ENCODE data around the gene RNF212. TPM values are rescaled to one million over a fixed set of nuclear protein-coding genes. Genes with fewer than 3 reads are reported as not detected.

RNF212 gene
- total RNA-seq, 2 donors from 2014 or later = 7.1 to 15.3 TPM

DNA sequence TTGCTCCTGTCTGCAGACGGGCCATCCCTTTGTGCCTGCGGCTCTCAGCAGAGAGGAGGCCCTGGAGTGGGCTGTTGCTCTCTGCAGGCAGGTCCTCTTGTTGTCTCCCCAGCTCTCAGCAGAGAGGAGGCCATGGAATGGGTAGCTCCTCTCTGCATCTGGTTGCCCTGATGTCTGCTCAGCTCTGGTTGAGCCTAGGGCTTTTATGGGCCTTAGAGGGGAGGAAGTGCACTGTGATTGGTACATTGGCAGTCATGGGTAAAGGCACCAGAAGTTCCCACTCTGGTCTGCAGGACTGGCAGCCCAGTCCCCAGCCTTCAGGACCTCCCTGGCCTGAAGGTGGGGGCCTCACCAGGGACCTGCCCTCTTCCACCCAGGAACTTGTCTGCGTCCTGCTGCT lies 37.5 kb upstream of the RNF212 start:
- no peaks in the 10 kb centered on the region for H3K9me3 ChIP-seq
- intact Hi-C loops (cut with DNase I) = no loop called here
- H3K36me3 ChIP-seq = no peaks in the 10 kb centered on the region
- H3K27ac ChIP-seq = no peak overlapping the region
- no peak for DNase-seq (ENCODE audit: low spot score)
- H3K4me3 ChIP-seq = no peak overlapping the region
- no peaks in the 10 kb centered on the region for H3K27me3 ChIP-seq (replicated peaks; ENCODE audit: insufficient read depth)
- H3K4me1 ChIP-seq (replicated peaks) = peaks cover 6% of the 10 kb centered on the region
- WGBS = 77% methylated on average over 3 of the region's 3 CpGs
- no peak for TF ChIP-seq POLR2AphosphoS5 (IDR thresholded peaks at IDR 0.05)
- TF ChIP-seq, protein P1, sequence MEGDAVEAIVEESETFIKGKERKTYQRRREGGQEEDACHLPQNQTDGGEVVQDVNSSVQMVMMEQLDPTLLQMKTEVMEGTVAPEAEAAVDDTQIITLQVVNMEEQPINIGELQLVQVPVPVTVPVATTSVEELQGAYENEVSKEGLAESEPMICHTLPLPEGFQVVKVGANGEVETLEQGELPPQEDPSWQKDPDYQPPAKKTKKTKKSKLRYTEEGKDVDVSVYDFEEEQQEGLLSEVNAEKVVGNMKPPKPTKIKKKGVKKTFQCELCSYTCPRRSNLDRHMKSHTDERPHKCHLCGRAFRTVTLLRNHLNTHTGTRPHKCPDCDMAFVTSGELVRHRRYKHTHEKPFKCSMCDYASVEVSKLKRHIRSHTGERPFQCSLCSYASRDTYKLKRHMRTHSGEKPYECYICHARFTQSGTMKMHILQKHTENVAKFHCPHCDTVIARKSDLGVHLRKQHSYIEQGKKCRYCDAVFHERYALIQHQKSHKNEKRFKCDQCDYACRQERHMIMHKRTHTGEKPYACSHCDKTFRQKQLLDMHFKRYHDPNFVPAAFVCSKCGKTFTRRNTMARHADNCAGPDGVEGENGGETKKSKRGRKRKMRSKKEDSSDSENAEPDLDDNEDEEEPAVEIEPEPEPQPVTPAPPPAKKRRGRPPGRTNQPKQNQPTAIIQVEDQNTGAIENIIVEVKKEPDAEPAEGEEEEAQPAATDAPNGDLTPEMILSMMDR (IDR thresholded peaks at IDR 0.05) = no peak
- no peak for TF ChIP-seq POLR2A (IDR thresholded peaks at IDR 0.05)

DNA sequence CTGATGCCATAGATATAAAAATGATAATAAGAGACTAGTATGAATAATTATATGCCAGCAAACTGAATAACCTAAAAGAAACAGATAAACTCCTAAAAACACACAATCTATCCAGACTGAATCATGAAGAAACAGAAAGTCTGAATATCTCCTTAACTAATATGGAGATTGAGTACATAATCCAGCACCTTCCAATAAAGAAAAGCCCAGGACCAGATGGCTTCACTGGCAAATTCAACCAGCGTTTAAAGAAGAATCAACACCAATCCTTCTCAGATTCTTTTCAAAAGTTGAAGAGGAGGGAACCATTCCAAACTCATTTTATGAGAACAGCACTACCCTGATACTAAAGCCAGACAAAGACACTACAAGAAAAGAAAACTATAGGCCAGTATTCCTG lies 26.5 kb upstream of the RNF212 start:
- Histone ChIP-seq H3K36me3 (no peaks in the 10 kb centered on the region), H3K27me3 (replicated peaks; ENCODE audit: insufficient read depth) (no peaks in the 10 kb centered on the region), H3K27ac (no peak overlapping the region), H3K4me1 (replicated peaks) (no peaks in the 10 kb centered on the region), H3K4me3 (no peak overlapping the region), H3K9me3 (no peaks in the 10 kb centered on the region)
- intact Hi-C loops (cut with DNase I) = no loop called here
- DNase-seq (ENCODE audit: low spot score) = no peak
- WGBS = 31% methylated on average over 1 of the region's 1 CpG
- TF ChIP-seq, protein P1 (IDR thresholded peaks at IDR 0.05) = no peak
- TF ChIP-seq POLR2A (IDR thresholded peaks at IDR 0.05) (no peak), POLR2AphosphoS5 (IDR thresholded peaks at IDR 0.05) (no peak)

- Histone ChIP-seq H3K36me3 (no peaks in the 10 kb centered on the region), H3K27me3 (replicated peaks; ENCODE audit: insufficient read depth) (no peaks in the 10 kb centered on the region), H3K4me1 (replicated peaks) (no peaks in the 10 kb centered on the region), H3K9me3 (no peaks in the 10 kb centered on the region), H3K27ac (no peak overlapping the region), H3K4me3 (no peak overlapping the region)
- WGBS = 76% methylated on average over 2 of the region's 2 CpGs
- intact Hi-C loops (cut with DNase I) = no loop called here
- no peak for DNase-seq (ENCODE audit: low spot score)
- TF ChIP-seq, protein P1 (IDR thresholded peaks at IDR 0.05) = no peak
- no peak for TF ChIP-seq POLR2AphosphoS5 (IDR thresholded peaks at IDR 0.05)
- no peak for TF ChIP-seq POLR2A (IDR thresholded peaks at IDR 0.05)
These were observed 24.5 kb upstream of the RNF212 start for GRCh38 chr4:1137850-1138249.

GRCh38 chr4:1137063-1137776 lies 23.9 kb upstream of the RNF212 start:
- 60% methylated on average over 8 of the region's 8 CpGs for WGBS
- intact Hi-C loops (cut with DNase I) = no loop called here

More at GRCh38 chr4:1137063-1137776, 23.9 kb upstream of the RNF212 start:
- no peaks in the 10 kb centered on the region for H3K4me1 ChIP-seq (replicated peaks)
- TF ChIP-seq POLR2A (IDR thresholded peaks at IDR 0.05) = no peak
- TF ChIP-seq, protein P1 (IDR thresholded peaks at IDR 0.05) = no peak
- no peak for TF ChIP-seq POLR2AphosphoS5 (IDR thresholded peaks at IDR 0.05)
- no peak for DNase-seq (ENCODE audit: low spot score)
- no peak overlapping the region for H3K4me3 ChIP-seq
- H3K27me3 ChIP-seq (replicated peaks; ENCODE audit: insufficient read depth) = no peaks in the 10 kb centered on the region
- no peak overlapping the region for H3K27ac ChIP-seq
- no peaks in the 10 kb centered on the region for H3K9me3 ChIP-seq
- H3K36me3 ChIP-seq = no peaks in the 10 kb centered on the region
